Thyroid gland (tissue), 4 donors: ENCODE data around the gene RPRD1A. TPM values are rescaled to one million over a fixed set of nuclear protein-coding genes. Genes with fewer than 3 reads are reported as not detected.
"Not testable (repeated sequence)": the region's sequence is repeated elsewhere in the genome, so short reads cannot be mapped to it uniquely, and the experiment has no call there.

ENCODE experiments used
- DNase-seq, 2 donors: peaks; one replicate each; pipeline ENCODE4 v3.0.0-alpha.2; 2019
- H3K27ac ChIP-seq, 3 donors: fragments of 200-600 bp; sonication (generic); 1 replicate in 2 of 3; 2 replicates in 1 of 3; pipeline ENCODE4 v1.5.1; 2016 to 2019; ENCODE audit warnings: mild to moderate bottlenecking in 1 of 3, moderate library complexity in 1 of 3
- H3K27me3 ChIP-seq: fragments of 200-600 bp; sonication (generic); one replicate; pipeline ENCODE4 v1.5.1; 2019
- H3K36me3 ChIP-seq, 2 donors: fragments of 200-600 bp; sonication (generic); one replicate each; pipeline ENCODE4 v1.5.1; 2016 to 2019
- H3K4me1 ChIP-seq, 2 donors: fragments of 200-600 bp; sonication (generic); one replicate each; pipeline ENCODE4 v1.5.1; 2017 to 2019
- H3K4me3 ChIP-seq, 3 donors: fragments of 200-600 bp; sonication (generic); replicated peaks in 1 of 3; 1 replicate in 2 of 3; 2 replicates in 1 of 3; pipeline ENCODE4 v1.5.1; 2016; ENCODE audit warnings: mild to moderate bottlenecking in 1 of 3
- H3K9me3 ChIP-seq: fragments of 200-600 bp; sonication (generic); one replicate; pipeline ENCODE4 v1.5.1; 2017
- POLR2A ChIP-seq, 2 donors: fragments of 450-650 bp; IDR thresholded peaks; one replicate each; pipeline ENCODE4 v1.6.1; 2017; ENCODE audit warnings: antibody characterized with exemption in 2 of 2, mild to moderate bottlenecking in 2 of 2, moderate library complexity in 1 of 2
- WGBS, 2 donors: methylation state at CpG; one replicate each; pipeline ENCODE4 v1.1.5; 2017; 5-methylcytosine and 5-hydroxymethylcytosine counted together
- intact Hi-C: fragments of 100-400 bp; cut with DNase I; formaldehyde crosslinking; loops from one replicate; pipeline ENCODE4 v1.15.1; 2023
- total RNA-seq, 4 donors: library from RNA; depleted of rRNA; stranded (reverse); fragments of >200 nt; gene quantifications; one replicate each; pipeline ENCODE4 v1.2.3, GENCODE V29; 2016
- TF ChIP-seq, protein P1 (sequence below), 6 experiments: fragments of 200-600 bp in 3 of 6; fragments of 450-650 bp in 3 of 6; sonication (generic) in 3 of 6; IDR thresholded peaks; one replicate each; pipeline ENCODE4 v1.5.1; 2016 to 2019; ENCODE audit warnings: antibody characterized with exemption in 6 of 6, mild to moderate bottlenecking in 2 of 6, inconsistent platforms in 1 of 6, moderate library complexity in 1 of 6

Gene RPRD1A
- total RNA-seq, 4 donors from 2014 or later = 56.8 to 95.6 (median 71.0) TPM

DNA sequence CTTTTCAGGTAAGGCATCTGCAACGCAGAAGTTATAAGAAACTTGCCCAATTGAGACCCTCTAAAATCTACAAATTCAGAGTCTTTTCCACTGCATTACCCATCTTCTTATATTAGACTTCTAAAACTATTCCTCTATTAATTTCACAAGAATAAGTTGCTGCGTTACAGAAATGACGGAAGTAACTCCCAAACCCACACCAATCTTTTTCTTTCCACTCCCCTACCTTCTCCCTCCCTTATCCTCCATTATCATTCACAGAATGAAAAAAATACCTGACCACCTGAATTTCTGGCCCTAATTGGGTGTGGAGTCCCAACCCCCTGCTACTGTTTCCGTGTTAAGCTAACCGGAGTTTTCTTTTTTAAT is 689 bp downstream of the RPRD1A start:
- H3K4me1 ChIP-seq = peaks cover 12% of the 10 kb centered on the region in 2 donors
- peak overlapping the region; percentile 85 to 93 (median 90) for H3K4me3 ChIP-seq
- no peaks in the 10 kb centered on the region for H3K36me3 ChIP-seq
- WGBS, 2 donors = 0% methylated on average over 5 of the region's 5 CpGs
- TF ChIP-seq POLR2A (IDR thresholded peaks at IDR 0.05) = no peak
- TF ChIP-seq, protein P1, sequence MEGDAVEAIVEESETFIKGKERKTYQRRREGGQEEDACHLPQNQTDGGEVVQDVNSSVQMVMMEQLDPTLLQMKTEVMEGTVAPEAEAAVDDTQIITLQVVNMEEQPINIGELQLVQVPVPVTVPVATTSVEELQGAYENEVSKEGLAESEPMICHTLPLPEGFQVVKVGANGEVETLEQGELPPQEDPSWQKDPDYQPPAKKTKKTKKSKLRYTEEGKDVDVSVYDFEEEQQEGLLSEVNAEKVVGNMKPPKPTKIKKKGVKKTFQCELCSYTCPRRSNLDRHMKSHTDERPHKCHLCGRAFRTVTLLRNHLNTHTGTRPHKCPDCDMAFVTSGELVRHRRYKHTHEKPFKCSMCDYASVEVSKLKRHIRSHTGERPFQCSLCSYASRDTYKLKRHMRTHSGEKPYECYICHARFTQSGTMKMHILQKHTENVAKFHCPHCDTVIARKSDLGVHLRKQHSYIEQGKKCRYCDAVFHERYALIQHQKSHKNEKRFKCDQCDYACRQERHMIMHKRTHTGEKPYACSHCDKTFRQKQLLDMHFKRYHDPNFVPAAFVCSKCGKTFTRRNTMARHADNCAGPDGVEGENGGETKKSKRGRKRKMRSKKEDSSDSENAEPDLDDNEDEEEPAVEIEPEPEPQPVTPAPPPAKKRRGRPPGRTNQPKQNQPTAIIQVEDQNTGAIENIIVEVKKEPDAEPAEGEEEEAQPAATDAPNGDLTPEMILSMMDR (IDR thresholded peaks at IDR 0.05) = no peak
- no peak for DNase-seq
- peak overlapping the region; percentile 45 to 92 (median 81) for H3K27ac ChIP-seq
- no peaks in the 10 kb centered on the region for H3K9me3 ChIP-seq
- H3K27me3 ChIP-seq = no peaks in the 10 kb centered on the region
- intact Hi-C loops = no loop called here

DNA sequence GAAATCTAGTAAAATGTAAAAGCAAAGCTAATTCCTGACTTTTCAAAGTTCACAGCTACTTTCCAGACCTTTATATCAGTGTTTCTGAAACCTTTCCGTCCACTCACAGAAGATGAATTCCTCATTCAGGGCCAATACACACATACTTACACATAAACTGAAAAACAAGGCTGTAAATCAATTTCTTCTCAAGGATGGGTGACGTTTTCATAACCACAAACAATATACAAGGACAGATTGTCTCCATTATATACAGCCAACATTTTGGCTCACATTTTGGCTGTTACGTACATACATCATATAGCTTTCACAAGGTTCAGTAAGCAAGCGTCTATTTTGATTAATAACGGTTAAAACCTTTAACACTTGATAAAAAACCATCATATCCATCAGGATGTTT is 1.4 kb downstream of the RPRD1A start:
- Histone ChIP-seq H3K36me3 (no peaks in the 10 kb centered on the region), H3K9me3 (no peaks in the 10 kb centered on the region), H3K27ac (no peak overlapping the region), H3K4me3 (peak overlapping the region in 1 of 3 donors; percentile 85), H3K4me1 (peaks cover 12% of the 10 kb centered on the region in 2 donors), H3K27me3 (no peaks in the 10 kb centered on the region)
- TF ChIP-seq POLR2A (IDR thresholded peaks at IDR 0.05) = no peak
- TF ChIP-seq, protein P1 (IDR thresholded peaks at IDR 0.05) = no peak
- intact Hi-C loops = no loop called here
- DNase-seq = no peak
- WGBS, 2 donors = 33 to 45% methylated on average over 5 of the region's 5 CpGs

DNA sequence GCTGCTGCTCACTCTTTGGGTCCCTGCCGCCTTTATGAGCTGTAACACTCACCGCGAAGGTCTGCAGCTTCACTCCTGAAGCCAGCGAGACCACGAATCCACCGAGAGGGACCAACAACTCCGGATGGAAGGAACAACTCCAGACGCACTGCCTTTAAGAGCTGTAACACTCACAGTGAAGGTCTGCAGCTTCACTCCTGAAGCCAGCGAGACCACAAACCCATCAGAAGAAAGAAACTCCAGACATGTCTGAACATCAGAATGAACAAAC is 2.6 kb downstream of the RPRD1A start:
- H3K27ac ChIP-seq, H3K27me3 ChIP-seq, intact Hi-C loops, H3K4me3 ChIP-seq, H3K9me3 ChIP-seq, DNase-seq, H3K36me3 ChIP-seq: not testable (repeated sequence)
- WGBS, 2 donors = 92 to 97% methylated on average over 9 of the region's 9 CpGs
- H3K4me1 ChIP-seq = peaks cover 12% of the 10 kb centered on the region in 2 donors

DNA sequence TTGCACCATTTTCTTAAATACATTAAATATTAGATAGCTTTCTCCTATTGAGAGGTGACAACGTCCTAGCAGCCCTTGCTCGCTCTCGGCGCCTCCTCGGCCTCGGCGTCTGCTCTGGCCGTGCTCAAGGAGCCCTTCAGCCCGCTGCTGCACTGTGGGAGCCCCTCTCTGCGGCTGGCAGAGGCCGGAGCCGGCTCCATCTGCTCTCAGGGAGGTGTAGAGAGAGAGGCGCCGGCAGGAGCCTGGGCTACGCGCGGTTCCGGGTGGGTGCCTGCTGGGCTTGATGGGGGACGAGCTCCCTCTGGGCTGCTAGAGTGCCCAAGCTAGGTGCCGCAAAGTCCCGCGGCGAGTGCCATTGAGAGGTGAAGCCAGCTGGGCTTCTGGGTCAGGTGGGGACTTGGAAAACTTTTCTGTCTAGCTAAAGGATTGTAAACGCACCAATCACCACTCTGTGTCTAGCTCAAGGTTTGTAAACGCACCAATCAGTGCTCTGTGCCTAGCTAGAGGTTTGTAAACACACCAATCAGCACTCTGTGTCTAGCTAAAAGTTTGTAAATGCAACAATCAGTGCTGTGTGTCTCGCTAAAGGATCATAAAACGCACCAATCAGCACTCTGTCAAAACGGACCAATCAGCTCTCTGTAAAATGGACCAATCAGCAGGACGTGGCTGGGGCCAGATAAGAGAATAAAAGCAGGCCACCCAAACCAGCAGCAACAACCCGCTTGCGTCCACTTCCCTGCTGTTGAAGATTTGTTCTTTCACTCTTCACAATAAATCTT is 3.1 kb downstream of the RPRD1A start:
- WGBS, 2 donors = 94 to 97% methylated on average over 27 to 31 of the region's 31 CpGs
- intact Hi-C loops = no loop called here
- H3K4me1 ChIP-seq = peaks cover 12% of the 10 kb centered on the region in 2 donors
- H3K4me3 ChIP-seq = no peak overlapping the region
- H3K27ac ChIP-seq = no peak overlapping the region
- DNase-seq = no peak
- H3K27me3 ChIP-seq = no peaks in the 10 kb centered on the region
- no peak for TF ChIP-seq POLR2A (IDR thresholded peaks at IDR 0.05)
- TF ChIP-seq, protein P1 (IDR thresholded peaks at IDR 0.05) = no peak
- no peaks in the 10 kb centered on the region for H3K36me3 ChIP-seq
- no peaks in the 10 kb centered on the region for H3K9me3 ChIP-seq

DNA sequence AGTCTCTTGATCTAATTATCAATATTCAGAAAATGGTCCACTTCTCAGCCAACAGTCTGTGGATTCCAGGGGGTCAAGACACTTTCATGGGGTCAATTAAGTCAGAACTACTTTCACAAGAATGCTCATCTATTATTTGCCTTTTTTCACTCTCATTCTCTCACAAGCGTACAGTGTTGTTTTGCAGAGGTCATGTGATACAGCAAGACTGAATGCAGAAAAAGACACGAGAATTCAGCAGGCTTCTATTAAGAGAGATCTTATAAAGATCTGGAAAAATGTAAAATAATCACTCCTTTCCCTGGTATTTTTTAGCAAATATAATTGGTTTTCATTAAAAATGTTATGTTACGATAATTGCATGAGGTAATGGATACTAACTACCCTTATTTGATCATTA is 8.7 kb downstream of the RPRD1A start:
- DNase-seq = no peak
- peaks cover 3 to 5% of the 10 kb centered on the region in 2 donors for H3K4me1 ChIP-seq
- no peaks in the 10 kb centered on the region for H3K36me3 ChIP-seq
- H3K27me3 ChIP-seq = no peaks in the 10 kb centered on the region
- TF ChIP-seq, protein P1 (IDR thresholded peaks at IDR 0.05) = no peak
- TF ChIP-seq POLR2A (IDR thresholded peaks at IDR 0.05) = no peak
- WGBS, 2 donors = 90 to 95% methylated on average over 3 of the region's 3 CpGs
- H3K9me3 ChIP-seq = no peaks in the 10 kb centered on the region
- intact Hi-C loops = loop anchor here (10.0 kb wide), 1 partner anchor 84 kb away; the partner anchor contains the start of gene RMP24
- H3K27ac ChIP-seq = no peak overlapping the region
- no peak overlapping the region for H3K4me3 ChIP-seq
